Neural cell (in vitro differentiated cells): ENCODE measurements around the gene MOB3B. TPM values are rescaled to one million over a fixed set of nuclear protein-coding genes. Genes with fewer than 3 reads are reported as not detected.
A peak's percentile ranks its signal among the peaks of the same experiment; 100 is the strongest.

ENCODE experiments used
- H2AFZ ChIP-seq: fragments of 200-600, 300-800 bp; sonication (generic), shearing (Covaris generic); 2 replicates; pipeline ENCODE4 v1.6.0; 2014; ENCODE audit warnings: low read depth, mild to moderate bottlenecking, antibody characterized with exemption, low read length, moderate library complexity
- H3F3A ChIP-seq: fragments of 200-600 bp; shearing (Covaris generic); 2 replicates; pipeline ENCODE4 v1.6.1; 2016; ENCODE audit warnings: mild to moderate bottlenecking, moderate library complexity, mixed read lengths, antibody characterized with exemption, low read length; ENCODE audit not compliant: insufficient read depth, poor library complexity, severe bottlenecking
- H3K27ac ChIP-seq: fragments of 200-600, 300-800 bp; sonication (generic), shearing (Covaris generic); 2 replicates; pipeline ENCODE4 v1.5.1; 2014; ENCODE audit warnings: mild to moderate bottlenecking, low read length, moderate library complexity
- H3K27me3 ChIP-seq: fragments of 300-800, 200-600 bp; sonication (generic), shearing (Covaris generic); 2 replicates; pipeline ENCODE4 v1.6.0; 2014; ENCODE audit warnings: mild to moderate bottlenecking, low read depth, low read length, moderate library complexity; ENCODE audit not compliant: insufficient read depth
- H3K36me3 ChIP-seq: fragments of 300-800, 200-600 bp; sonication (generic), shearing (Covaris generic); 2 replicates; pipeline ENCODE4 v1.5.1; 2014; ENCODE audit warnings: mild to moderate bottlenecking, antibody characterized with exemption, low read length, moderate library complexity; ENCODE audit not compliant: insufficient read depth
- H3K4me2 ChIP-seq: fragments of 300-800, 200-600 bp; sonication (generic), shearing (Covaris generic); 2 replicates; pipeline ENCODE4 v1.6.0; 2014; ENCODE audit warnings: mild to moderate bottlenecking, low read length
- H3K4me3 ChIP-seq: fragments of 300-800, 200-600 bp; sonication (generic), shearing (Covaris generic); 2 replicates; pipeline ENCODE4 v1.5.1; 2014; ENCODE audit warnings: mild to moderate bottlenecking, low read length, moderate library complexity
- H3K79me2 ChIP-seq: fragments of 200-600 bp; shearing (Covaris generic); replicated peaks from 2 replicates; pipeline ENCODE4 v1.6.0; 2014; ENCODE audit warnings: mild to moderate bottlenecking, low read length, moderate library complexity; ENCODE audit not compliant: insufficient read depth
- H3K9ac ChIP-seq: fragments of 300-800, 200-600 bp; sonication (generic), shearing (Covaris generic); 2 replicates; pipeline ENCODE4 v1.6.1; 2016; ENCODE audit warnings: mild to moderate bottlenecking, low read length, mixed read lengths
- H3K9me2 ChIP-seq: fragments of 200-600 bp; shearing (Covaris generic); 2 replicates; pipeline ENCODE4 v1.6.1; 2016; ENCODE audit warnings: mild to moderate bottlenecking, low read length, mixed read lengths; ENCODE audit not compliant: insufficient read depth
- H3K9me3 ChIP-seq: fragments of 200-600, 300-800 bp; sonication (generic), shearing (Covaris generic); 2 replicates; pipeline ENCODE4 v1.6.1; 2016; ENCODE audit warnings: mild to moderate bottlenecking, mixed run types, low read length, moderate library complexity, mixed read lengths
- H4K20me1 ChIP-seq: fragments of 200-600 bp; shearing (Covaris generic); 2 replicates; pipeline ENCODE4 v1.6.1; 2016; ENCODE audit warnings: mild to moderate bottlenecking, mixed run types; ENCODE audit not compliant: insufficient read depth
- EP300 ChIP-seq: fragments of 450-650 bp; conservative IDR thresholded peaks from 2 replicates; pipeline ENCODE4 v1.6.1; 2014; ENCODE audit warnings: antibody characterized with exemption, mild to moderate bottlenecking, moderate library complexity; ENCODE audit not compliant: poor library complexity, severe bottlenecking
- EZH2 ChIP-seq: fragments of 200-600, 300-800 bp; shearing (Covaris generic), sonication (generic); IDR thresholded peaks from 2 replicates; pipeline ENCODE4 v1.6.1; 2014; ENCODE audit warnings: antibody characterized with exemption, low read length, borderline replicate concordance, mild to moderate bottlenecking; ENCODE audit not compliant: insufficient read depth, poor library complexity, severe bottlenecking
- MXI1 ChIP-seq: fragments of 450-650 bp; conservative IDR thresholded peaks from 2 replicates; pipeline ENCODE4 v1.6.1; 2014; ENCODE audit warnings: antibody characterized with exemption, mild to moderate bottlenecking; ENCODE audit not compliant: poor library complexity, severe bottlenecking
- POLR2AphosphoS5 ChIP-seq: IDR thresholded peaks from 2 replicates; pipeline ENCODE4 v1.6.1; 2012
- RAD21 ChIP-seq: fragments of 450-650 bp; conservative IDR thresholded peaks from 2 replicates; pipeline ENCODE4 v1.6.1; 2014; ENCODE audit warnings: antibody characterized with exemption, mild to moderate bottlenecking, moderate library complexity
- SMC3 ChIP-seq: fragments of 450-650 bp; conservative IDR thresholded peaks from 2 replicates; pipeline ENCODE4 v1.6.1; 2014; ENCODE audit warnings: antibody characterized with exemption, mild to moderate bottlenecking, moderate library complexity; ENCODE audit not compliant: poor library complexity
- TAF1 ChIP-seq: IDR thresholded peaks from 2 replicates; pipeline ENCODE4 v1.6.1; 2012; ENCODE audit warnings: low read depth
- polyA minus RNA-seq: library from RNA; depleted of rRNA, polyadenylated mRNA; stranded (reverse); fragments of >200 nt; gene quantifications from 2 replicates; pipeline ENCODE4 v1.2.3, GENCODE V29; 2014
- polyA plus RNA-seq: library from polyadenylated mRNA; depleted of rRNA; stranded (reverse); fragments of >200 nt; gene quantifications from 2 replicates; pipeline ENCODE4 v1.2.3, GENCODE V29; 2014
- TF ChIP-seq, protein P1 (sequence below): fragments of 450-650 bp; IDR thresholded peaks from 2 replicates; pipeline ENCODE4 v1.5.1; 2014; ENCODE audit warnings: antibody characterized with exemption, mild to moderate bottlenecking, moderate library complexity; ENCODE audit not compliant: poor library complexity, severe bottlenecking
- TF ChIP-seq, protein P2 (sequence below): IDR thresholded peaks from 2 replicates; pipeline ENCODE4 v1.6.1; 2012; ENCODE audit warnings: borderline replicate concordance

The MOB3B gene
- polyA plus RNA-seq (1.8 and 2.2 TPM in 2 replicates), polyA minus RNA-seq (2.9 and 3.9 TPM in 2 replicates)

DNA sequence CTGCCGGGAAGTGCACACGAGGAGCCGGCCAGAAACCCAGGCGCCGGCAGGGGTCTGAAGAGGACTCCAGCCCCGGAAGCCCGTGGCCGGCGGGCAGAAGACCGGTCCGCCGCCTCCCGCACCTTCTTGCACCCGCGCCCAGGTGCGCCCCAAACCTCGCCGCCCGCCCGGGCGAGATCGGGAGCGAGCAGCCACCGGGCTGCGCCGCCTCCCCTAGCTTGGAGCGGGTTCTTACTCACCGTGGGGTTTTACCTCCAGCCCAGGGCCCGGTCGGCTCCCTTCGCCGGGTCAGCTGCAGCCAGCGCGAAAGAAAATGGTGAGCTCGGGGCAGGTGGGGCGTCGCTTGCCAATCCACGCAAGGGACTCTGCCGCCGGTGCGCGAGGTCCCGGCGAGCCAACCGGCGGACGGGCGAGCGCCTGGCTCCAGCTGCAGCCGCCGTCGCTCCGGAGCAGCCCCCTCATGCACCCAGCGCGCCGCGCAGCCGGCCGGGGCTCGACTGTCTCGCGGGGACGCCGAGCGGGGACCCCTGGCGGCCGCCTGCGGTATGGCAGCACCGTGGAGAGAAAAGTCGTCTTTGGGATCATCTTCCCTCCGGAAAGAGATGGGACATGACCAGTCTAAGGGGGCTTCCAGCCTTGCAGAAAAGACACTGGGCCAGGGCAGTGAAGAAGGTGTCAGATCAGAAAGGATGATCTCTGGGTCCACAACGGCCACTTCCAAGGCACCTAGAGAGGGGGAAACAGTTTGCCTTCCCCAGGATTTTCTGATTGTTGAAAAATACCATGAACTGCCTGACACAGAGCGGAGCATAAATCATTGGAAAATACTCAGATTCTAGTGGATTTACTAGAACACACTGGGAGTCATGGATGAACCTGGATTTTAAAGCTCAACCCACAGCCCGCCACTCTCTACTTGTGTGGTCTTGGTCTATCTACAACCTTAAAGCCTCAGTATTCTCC is at the start of gene MOB3B:
Gene MOB3B, minus strand, starts transcription at position 499 of the 963 bp plus-strand sequence. CDS start 74,264 bp downstream, outside the sequence.
- TF ChIP-seq EZH2 (no peak), EP300 (no peak), TAF1 (no peak), RAD21 (peak; percentile 82), SMC3 (peak; percentile 91), POLR2AphosphoS5 (peak; percentile 33), MXI1 (peak; percentile 76)
- TF ChIP-seq, protein P1, sequence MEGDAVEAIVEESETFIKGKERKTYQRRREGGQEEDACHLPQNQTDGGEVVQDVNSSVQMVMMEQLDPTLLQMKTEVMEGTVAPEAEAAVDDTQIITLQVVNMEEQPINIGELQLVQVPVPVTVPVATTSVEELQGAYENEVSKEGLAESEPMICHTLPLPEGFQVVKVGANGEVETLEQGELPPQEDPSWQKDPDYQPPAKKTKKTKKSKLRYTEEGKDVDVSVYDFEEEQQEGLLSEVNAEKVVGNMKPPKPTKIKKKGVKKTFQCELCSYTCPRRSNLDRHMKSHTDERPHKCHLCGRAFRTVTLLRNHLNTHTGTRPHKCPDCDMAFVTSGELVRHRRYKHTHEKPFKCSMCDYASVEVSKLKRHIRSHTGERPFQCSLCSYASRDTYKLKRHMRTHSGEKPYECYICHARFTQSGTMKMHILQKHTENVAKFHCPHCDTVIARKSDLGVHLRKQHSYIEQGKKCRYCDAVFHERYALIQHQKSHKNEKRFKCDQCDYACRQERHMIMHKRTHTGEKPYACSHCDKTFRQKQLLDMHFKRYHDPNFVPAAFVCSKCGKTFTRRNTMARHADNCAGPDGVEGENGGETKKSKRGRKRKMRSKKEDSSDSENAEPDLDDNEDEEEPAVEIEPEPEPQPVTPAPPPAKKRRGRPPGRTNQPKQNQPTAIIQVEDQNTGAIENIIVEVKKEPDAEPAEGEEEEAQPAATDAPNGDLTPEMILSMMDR, result peak; percentile 95
- TF ChIP-seq, protein P2, sequence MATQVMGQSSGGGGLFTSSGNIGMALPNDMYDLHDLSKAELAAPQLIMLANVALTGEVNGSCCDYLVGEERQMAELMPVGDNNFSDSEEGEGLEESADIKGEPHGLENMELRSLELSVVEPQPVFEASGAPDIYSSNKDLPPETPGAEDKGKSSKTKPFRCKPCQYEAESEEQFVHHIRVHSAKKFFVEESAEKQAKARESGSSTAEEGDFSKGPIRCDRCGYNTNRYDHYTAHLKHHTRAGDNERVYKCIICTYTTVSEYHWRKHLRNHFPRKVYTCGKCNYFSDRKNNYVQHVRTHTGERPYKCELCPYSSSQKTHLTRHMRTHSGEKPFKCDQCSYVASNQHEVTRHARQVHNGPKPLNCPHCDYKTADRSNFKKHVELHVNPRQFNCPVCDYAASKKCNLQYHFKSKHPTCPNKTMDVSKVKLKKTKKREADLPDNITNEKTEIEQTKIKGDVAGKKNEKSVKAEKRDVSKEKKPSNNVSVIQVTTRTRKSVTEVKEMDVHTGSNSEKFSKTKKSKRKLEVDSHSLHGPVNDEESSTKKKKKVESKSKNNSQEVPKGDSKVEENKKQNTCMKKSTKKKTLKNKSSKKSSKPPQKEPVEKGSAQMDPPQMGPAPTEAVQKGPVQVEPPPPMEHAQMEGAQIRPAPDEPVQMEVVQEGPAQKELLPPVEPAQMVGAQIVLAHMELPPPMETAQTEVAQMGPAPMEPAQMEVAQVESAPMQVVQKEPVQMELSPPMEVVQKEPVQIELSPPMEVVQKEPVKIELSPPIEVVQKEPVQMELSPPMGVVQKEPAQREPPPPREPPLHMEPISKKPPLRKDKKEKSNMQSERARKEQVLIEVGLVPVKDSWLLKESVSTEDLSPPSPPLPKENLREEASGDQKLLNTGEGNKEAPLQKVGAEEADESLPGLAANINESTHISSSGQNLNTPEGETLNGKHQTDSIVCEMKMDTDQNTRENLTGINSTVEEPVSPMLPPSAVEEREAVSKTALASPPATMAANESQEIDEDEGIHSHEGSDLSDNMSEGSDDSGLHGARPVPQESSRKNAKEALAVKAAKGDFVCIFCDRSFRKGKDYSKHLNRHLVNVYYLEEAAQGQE, result no peak
- Histone ChIP-seq H3K4me3 (peak within 1 kb of the TSS; percentile 81), H3K9ac (peak within 1 kb of the TSS; percentile 64), H3K27ac (peak within 1 kb of the TSS; percentile 24), H4K20me1 (no peaks in the 10 kb centered on the region), H3K27me3 (peaks cover 7% of the 10 kb centered on the region), H2AFZ (peak within 1 kb of the TSS; percentile 52), H3K9me2 (no peaks in the 10 kb centered on the region), H3K36me3 (peaks cover 3% of the 10 kb centered on the region), H3K79me2 (peaks cover 7% of the 10 kb centered on the region), H3K9me3 (no peaks in the 10 kb centered on the region), H3K4me2 (peak within 1 kb of the TSS; percentile 76), H3F3A (peaks cover 3% of the 10 kb centered on the region)

DNA sequence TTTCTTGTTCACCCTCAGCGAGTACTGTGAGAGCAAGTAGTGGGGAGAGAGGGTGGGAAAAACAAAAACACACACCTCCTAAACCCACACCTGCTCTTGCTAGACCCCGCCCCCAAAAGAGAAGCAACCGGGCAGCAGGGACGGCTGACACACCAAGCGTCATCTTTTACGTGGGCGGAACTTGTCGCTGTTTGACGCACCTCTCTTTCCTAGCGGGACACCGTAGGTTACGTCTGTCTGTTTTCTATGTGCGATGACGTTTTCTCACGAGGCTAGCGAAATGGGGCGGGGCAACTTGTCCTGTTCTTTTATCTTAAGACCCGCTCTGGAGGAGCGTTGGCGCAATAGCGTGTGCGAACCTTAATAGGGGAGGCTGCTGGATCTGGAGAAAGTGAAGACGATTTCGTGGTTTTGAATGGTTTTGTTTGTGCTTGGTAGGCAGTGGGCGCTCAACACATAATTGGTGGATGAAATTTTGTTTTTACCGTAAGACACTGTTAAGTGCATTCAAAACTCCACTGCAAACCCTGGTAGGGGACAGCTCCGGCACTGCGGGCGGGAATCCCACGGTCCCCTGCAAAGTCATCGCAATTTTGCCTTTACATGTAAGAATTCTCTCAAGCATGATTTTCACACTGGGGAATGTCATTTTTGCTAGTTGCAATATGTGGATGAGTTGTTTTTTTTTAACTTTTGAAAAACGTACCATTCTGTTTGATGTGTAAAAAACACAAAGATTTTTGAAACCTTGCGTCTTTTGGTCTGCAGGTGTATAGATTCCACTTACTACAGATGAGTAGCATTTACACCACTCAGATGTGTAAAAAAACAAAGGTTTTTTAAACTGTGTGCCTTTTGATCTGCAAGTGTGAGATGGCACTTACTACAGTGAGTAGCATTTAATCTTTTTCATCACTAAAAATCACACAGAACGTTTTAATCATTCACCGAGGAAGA is 44.3 kb upstream of the MOB3B start:
- Histone ChIP-seq H4K20me1 (no peaks in the 10 kb centered on the region), H3K4me3 (peak overlapping the region; percentile 89), H3K27me3 (no peaks in the 10 kb centered on the region), H3K27ac (peak overlapping the region; percentile 94), H3K9ac (peak overlapping the region; percentile 96), H3K9me3 (no peaks in the 10 kb centered on the region), H3K36me3 (no peaks in the 10 kb centered on the region), H3K79me2 (peaks cover 22% of the 10 kb centered on the region), H3K9me2 (no peaks in the 10 kb centered on the region), H3F3A (peaks cover 18% of the 10 kb centered on the region), H3K4me2 (peak overlapping the region; percentile 76), H2AFZ (peak overlapping the region; percentile 47)
- TF ChIP-seq RAD21, result peak; percentile 70
- peak; percentile 96 for TF ChIP-seq POLR2AphosphoS5
- TF ChIP-seq MXI1, result no peak
- peak; percentile 82 for TF ChIP-seq EP300
- TF ChIP-seq EZH2, result no peak
- peak; percentile 84 for TF ChIP-seq TAF1
- TF ChIP-seq SMC3, result peak; percentile 69
- TF ChIP-seq, protein P1, result peak; percentile 36
- TF ChIP-seq, protein P2, result peak; percentile 96
